ENCODE measurements around the gene SUMF2.
"Not testable (repeated sequence)": the region's sequence is repeated elsewhere in the genome, so short reads cannot be mapped to it uniquely, and the experiment has no call there.

Gene SUMF2

DNA sequence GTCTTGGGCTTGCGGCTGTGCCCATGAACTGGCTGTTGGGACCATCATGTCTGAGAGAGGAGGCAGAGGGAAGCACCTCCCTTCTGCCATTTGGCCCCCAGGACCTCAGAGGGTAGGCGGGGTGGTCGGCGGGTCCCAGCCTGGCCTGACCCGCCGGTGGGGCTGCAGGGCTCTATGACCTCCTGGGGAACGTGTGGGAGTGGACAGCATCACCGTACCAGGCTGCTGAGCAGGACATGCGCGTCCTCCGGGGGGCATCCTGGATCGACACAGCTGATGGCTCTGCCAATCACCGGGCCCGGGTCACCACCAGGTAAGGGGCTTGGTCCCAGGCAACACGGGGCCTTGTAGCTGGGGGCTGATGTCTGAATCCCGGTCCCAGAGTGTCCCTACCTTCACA lies 14.1 kb downstream of the SUMF2 start:
- H3K4me2 ChIP-seq (ENCODE audit: low read depth, low read length, poor library complexity, severe bottlenecking), result no peak overlapping the region
- H3K9me2 ChIP-seq (replicated peaks; ENCODE audit: insufficient read depth, low read length), result no peaks in the 10 kb centered on the region
- peaks cover 4% of the 10 kb centered on the region for H3F3A ChIP-seq (ENCODE audit: insufficient read depth)
- H4K20me1 ChIP-seq (ENCODE audit: low read depth, low read length), result no peaks in the 10 kb centered on the region
- no peak overlapping the region for H2AFZ ChIP-seq (ENCODE audit: low read depth, low read length, severe bottlenecking)
- H3K27me3 ChIP-seq (ENCODE audit: low read length), result no peaks in the 10 kb centered on the region
- no peaks in the 10 kb centered on the region for H3K79me2 ChIP-seq (ENCODE audit: insufficient read depth, low read length)
- H3K27ac ChIP-seq (ENCODE audit: low read depth, low read length), result no peak overlapping the region
- H3K9ac ChIP-seq (ENCODE audit: low read length), result no peak overlapping the region
- H3K36me3 ChIP-seq (ENCODE audit: low read length), result peaks cover 12% of the 10 kb centered on the region
- TF ChIP-seq, protein P1, sequence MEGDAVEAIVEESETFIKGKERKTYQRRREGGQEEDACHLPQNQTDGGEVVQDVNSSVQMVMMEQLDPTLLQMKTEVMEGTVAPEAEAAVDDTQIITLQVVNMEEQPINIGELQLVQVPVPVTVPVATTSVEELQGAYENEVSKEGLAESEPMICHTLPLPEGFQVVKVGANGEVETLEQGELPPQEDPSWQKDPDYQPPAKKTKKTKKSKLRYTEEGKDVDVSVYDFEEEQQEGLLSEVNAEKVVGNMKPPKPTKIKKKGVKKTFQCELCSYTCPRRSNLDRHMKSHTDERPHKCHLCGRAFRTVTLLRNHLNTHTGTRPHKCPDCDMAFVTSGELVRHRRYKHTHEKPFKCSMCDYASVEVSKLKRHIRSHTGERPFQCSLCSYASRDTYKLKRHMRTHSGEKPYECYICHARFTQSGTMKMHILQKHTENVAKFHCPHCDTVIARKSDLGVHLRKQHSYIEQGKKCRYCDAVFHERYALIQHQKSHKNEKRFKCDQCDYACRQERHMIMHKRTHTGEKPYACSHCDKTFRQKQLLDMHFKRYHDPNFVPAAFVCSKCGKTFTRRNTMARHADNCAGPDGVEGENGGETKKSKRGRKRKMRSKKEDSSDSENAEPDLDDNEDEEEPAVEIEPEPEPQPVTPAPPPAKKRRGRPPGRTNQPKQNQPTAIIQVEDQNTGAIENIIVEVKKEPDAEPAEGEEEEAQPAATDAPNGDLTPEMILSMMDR (IDR thresholded peaks at IDR 0.05; ENCODE audit: insufficient read depth, low read length, poor library complexity, severe bottlenecking), result no peak
- TF ChIP-seq EZH2phosphoT487 (conservative IDR thresholded peaks at IDR 0.05; ENCODE audit: low read length), result no peak
- H3K4me3 ChIP-seq (ENCODE audit: insufficient read depth, low read length, poor library complexity, severe bottlenecking), result no peak overlapping the region
- H3K9me3 ChIP-seq (ENCODE audit: insufficient read depth, low read length), result no peaks in the 10 kb centered on the region

DNA sequence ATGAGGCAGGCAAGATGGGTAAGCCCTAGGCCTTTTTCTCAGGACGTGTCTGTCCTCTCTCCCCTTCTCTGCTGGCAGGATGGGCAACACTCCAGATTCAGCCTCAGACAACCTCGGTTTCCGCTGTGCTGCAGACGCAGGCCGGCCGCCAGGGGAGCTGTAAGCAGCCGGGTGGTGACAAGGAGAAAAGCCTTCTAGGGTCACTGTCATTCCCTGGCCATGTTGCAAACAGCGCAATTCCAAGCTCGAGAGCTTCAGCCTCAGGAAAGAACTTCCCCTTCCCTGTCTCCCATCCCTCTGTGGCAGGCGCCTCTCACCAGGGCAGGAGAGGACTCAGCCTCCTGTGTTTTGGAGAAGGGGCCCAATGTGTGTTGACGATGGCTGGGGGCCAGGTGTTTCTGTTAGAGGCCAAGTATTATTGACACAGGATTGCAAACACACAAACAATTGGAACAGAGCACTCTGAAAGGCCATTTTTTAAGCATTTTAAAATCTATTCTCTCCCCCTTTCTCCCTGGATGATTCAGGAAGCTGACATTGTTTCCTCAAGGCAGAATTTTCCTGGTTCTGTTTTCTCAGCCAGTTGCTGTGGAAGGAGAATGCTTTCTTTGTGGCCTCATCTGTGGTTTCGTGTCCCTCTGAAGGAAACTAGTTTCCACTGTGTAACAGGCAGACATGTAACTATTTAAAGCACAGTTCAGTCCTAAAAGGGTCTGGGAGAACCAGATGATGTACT lies 15.5 kb downstream of the SUMF2 start:
- no peak overlapping the region for H3K9ac ChIP-seq (ENCODE audit: low read length)
- no peak overlapping the region for H3K4me3 ChIP-seq (ENCODE audit: insufficient read depth, low read length, poor library complexity, severe bottlenecking)
- no peak overlapping the region for H3K4me2 ChIP-seq (ENCODE audit: low read depth, low read length, poor library complexity, severe bottlenecking)
- no peak overlapping the region for H3K27ac ChIP-seq (ENCODE audit: low read depth, low read length)
- H3F3A ChIP-seq (ENCODE audit: insufficient read depth), result no peaks in the 10 kb centered on the region
- H3K9me3 ChIP-seq (ENCODE audit: insufficient read depth, low read length), result no peaks in the 10 kb centered on the region
- TF ChIP-seq, protein P1 (IDR thresholded peaks at IDR 0.05; ENCODE audit: insufficient read depth, low read length, poor library complexity, severe bottlenecking), result no peak
- TF ChIP-seq EZH2phosphoT487 (conservative IDR thresholded peaks at IDR 0.05; ENCODE audit: low read length), result no peak
- no peaks in the 10 kb centered on the region for H3K79me2 ChIP-seq (ENCODE audit: insufficient read depth, low read length)
- no peaks in the 10 kb centered on the region for H4K20me1 ChIP-seq (ENCODE audit: low read depth, low read length)
- H3K36me3 ChIP-seq (ENCODE audit: low read length), result peaks cover 12% of the 10 kb centered on the region
- no peaks in the 10 kb centered on the region for H3K9me2 ChIP-seq (replicated peaks; ENCODE audit: insufficient read depth, low read length)
- H3K27me3 ChIP-seq (ENCODE audit: low read length), result no peaks in the 10 kb centered on the region
- no peak overlapping the region for H2AFZ ChIP-seq (ENCODE audit: low read depth, low read length, severe bottlenecking)

DNA sequence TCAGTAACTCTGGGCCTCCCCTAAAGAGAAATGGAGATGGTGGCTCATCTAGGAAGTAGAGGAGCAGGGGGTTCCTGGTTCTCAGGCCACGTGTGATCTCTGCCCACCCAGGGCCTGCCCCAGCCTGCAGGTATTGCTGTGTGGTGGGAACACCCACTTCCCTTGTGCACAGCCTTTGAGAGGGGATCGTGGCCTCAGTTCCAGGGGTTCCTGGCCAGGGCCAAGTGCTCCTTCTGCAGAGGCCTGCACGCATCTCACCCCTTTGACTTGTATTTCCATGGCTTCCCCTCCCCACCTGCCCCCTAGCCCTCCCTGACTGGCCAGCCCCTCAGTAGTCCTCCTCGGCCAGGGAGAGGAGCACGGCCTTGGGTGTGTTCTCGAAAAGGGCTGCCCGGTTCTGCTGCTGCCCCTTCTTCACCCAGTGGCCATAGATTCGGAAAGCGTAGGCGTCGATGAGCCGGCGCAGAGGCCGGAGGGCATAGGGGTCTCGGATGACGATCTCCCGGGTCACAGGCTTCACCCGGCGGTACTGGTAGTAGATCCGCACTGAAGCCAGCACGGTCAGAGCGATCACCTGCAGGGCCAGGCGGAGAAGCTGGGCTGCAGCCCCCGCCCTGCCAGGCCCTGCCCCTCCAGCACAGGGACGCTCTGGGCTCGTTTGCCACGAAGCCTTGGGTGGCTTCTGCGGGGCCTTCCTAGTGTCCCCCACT lies 16.8 kb downstream of the SUMF2 start:
- H3K27me3 ChIP-seq (ENCODE audit: low read length); H3K9me3 ChIP-seq (ENCODE audit: insufficient read depth, low read length); H3K36me3 ChIP-seq (ENCODE audit: low read length); H3F3A ChIP-seq (ENCODE audit: insufficient read depth); H3K4me2 ChIP-seq (ENCODE audit: low read depth, low read length, poor library complexity, severe bottlenecking); H3K9me2 ChIP-seq (replicated peaks; ENCODE audit: insufficient read depth, low read length); H2AFZ ChIP-seq (ENCODE audit: low read depth, low read length, severe bottlenecking); H3K4me3 ChIP-seq (ENCODE audit: insufficient read depth, low read length, poor library complexity, severe bottlenecking); H3K79me2 ChIP-seq (ENCODE audit: insufficient read depth, low read length); H4K20me1 ChIP-seq (ENCODE audit: low read depth, low read length); H3K27ac ChIP-seq (ENCODE audit: low read depth, low read length); H3K9ac ChIP-seq (ENCODE audit: low read length): not testable (repeated sequence)
